Testis (tissue), 2 donors: ENCODE results near the gene NBDY.

Experiments
- POLR2A ChIP-seq: fragments of 450-650 bp; IDR thresholded peaks from one replicate; pipeline ENCODE4 v1.6.1; 2017; ENCODE audit warnings: antibody characterized with exemption, mild to moderate bottlenecking, moderate library complexity
- TF ChIP-seq, protein P1 (sequence below), 3 experiments: fragments of 450-650 bp in 2 of 3; fragments of 200-600 bp in 1 of 3; sonication (generic) in 1 of 3; IDR thresholded peaks; one replicate each; pipeline ENCODE4 v1.5.1; 2016 to 2019; ENCODE audit warnings: antibody characterized with exemption in 3 of 3, mild to moderate bottlenecking in 2 of 3, moderate library complexity in 1 of 3

DNA sequence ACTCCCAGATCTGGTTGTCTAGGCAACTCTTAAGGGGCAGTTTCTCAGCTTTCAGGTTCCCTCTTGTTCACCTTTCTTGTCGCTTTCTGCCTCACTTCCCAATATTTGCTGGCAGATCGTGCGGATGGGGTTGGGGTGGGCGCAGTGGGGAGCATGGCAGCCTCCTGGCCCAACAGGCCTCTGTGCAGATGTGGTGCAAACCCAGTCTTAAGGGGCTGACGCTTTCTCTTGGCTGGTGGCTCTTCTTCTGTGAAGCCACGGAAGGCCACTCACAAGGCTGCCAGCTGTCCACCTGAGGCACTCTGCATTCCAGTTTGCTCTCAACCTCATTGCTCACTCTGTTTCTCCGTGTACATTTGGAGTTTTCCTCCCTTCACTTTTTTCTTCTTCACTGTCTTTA lies 61.7 kb downstream of the NBDY start:
- TF ChIP-seq, protein P1, sequence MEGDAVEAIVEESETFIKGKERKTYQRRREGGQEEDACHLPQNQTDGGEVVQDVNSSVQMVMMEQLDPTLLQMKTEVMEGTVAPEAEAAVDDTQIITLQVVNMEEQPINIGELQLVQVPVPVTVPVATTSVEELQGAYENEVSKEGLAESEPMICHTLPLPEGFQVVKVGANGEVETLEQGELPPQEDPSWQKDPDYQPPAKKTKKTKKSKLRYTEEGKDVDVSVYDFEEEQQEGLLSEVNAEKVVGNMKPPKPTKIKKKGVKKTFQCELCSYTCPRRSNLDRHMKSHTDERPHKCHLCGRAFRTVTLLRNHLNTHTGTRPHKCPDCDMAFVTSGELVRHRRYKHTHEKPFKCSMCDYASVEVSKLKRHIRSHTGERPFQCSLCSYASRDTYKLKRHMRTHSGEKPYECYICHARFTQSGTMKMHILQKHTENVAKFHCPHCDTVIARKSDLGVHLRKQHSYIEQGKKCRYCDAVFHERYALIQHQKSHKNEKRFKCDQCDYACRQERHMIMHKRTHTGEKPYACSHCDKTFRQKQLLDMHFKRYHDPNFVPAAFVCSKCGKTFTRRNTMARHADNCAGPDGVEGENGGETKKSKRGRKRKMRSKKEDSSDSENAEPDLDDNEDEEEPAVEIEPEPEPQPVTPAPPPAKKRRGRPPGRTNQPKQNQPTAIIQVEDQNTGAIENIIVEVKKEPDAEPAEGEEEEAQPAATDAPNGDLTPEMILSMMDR (IDR thresholded peaks at IDR 0.05), result no peak
- TF ChIP-seq POLR2A, result no peak
